Astrocyte (in vitro differentiated cells and primary cell): ENCODE data around the gene SCAND1.

ENCODE experiments used
- EZH2 ChIP-seq: IDR thresholded peaks from 2 replicates; pipeline ENCODE4 v1.6.1; 2012; ENCODE audit warnings: mild to moderate bottlenecking, low read length, inconsistent platforms; ENCODE audit not compliant: insufficient read depth
- TF ChIP-seq, protein P1 (sequence below): IDR thresholded peaks from 2 replicates; pipeline ENCODE4 v1.5.1; 2011; ENCODE audit warnings: low read depth, mild to moderate bottlenecking, inconsistent platforms, low read length, moderate library complexity; ENCODE audit not compliant: insufficient read depth

DNA sequence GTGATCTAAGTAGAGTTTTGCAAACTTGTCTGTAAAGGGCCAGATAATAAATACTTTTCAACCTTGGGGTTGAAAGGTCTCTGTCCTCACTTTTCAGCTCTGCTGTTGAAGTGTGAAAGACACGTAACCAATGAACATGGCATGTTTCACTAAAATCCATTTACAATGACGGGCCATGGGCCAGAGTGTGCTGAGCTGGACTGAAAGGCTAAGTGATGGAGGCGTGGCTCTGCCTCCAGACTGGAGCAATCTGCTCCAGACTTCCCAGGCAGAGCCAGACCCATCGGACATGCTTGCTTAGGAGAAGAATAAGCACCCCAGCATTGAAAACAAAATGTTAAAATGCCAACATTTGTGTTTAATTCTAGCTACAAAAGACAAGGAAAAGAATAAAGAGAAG lies 41.4 kb downstream of the SCAND1 start:
- TF ChIP-seq, protein P1, sequence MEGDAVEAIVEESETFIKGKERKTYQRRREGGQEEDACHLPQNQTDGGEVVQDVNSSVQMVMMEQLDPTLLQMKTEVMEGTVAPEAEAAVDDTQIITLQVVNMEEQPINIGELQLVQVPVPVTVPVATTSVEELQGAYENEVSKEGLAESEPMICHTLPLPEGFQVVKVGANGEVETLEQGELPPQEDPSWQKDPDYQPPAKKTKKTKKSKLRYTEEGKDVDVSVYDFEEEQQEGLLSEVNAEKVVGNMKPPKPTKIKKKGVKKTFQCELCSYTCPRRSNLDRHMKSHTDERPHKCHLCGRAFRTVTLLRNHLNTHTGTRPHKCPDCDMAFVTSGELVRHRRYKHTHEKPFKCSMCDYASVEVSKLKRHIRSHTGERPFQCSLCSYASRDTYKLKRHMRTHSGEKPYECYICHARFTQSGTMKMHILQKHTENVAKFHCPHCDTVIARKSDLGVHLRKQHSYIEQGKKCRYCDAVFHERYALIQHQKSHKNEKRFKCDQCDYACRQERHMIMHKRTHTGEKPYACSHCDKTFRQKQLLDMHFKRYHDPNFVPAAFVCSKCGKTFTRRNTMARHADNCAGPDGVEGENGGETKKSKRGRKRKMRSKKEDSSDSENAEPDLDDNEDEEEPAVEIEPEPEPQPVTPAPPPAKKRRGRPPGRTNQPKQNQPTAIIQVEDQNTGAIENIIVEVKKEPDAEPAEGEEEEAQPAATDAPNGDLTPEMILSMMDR = no peak
- TF ChIP-seq EZH2 = no peak
